Peyer's patch (tissue), 4 donors: ENCODE data around the gene F12.

Experiments
- POLR2A ChIP-seq, 2 donors: fragments of 450-650 bp; IDR thresholded peaks; one replicate each; pipeline ENCODE4 v1.5.1; 2017; ENCODE audit warnings: antibody characterized with exemption in 2 of 2, mild to moderate bottlenecking in 2 of 2, moderate library complexity in 2 of 2
- TF ChIP-seq, protein P1 (sequence below), 6 experiments: fragments of 450-650 bp in 4 of 6; fragments of 200-600 bp in 2 of 6; sonication (generic) in 1 of 6; IDR thresholded peaks; one replicate each; pipeline ENCODE4 v1.5.1; 2017 to 2019; ENCODE audit warnings: antibody characterized with exemption in 6 of 6, mild to moderate bottlenecking in 3 of 6, moderate library complexity in 1 of 6

DNA sequence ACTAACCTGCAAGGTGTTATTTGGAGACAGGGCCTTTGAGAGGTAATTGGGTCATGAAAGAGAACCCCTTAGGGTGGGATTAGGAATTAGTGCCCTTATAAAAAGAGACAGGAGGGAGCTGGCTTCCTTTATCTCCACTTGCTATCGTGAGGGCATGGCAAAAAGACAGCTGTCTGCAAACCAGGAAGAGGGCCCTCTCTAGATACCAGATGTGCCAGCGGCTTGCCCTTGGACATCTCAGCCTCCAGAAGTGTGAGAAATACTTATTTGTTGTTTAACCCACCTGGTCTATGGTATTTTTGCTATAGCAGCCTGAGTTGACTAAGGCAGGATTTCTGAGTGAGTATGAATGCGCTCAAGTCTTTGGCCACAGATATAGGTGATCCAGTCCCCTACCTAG, 52.6 kb downstream of the F12 start:
- TF ChIP-seq, protein P1, sequence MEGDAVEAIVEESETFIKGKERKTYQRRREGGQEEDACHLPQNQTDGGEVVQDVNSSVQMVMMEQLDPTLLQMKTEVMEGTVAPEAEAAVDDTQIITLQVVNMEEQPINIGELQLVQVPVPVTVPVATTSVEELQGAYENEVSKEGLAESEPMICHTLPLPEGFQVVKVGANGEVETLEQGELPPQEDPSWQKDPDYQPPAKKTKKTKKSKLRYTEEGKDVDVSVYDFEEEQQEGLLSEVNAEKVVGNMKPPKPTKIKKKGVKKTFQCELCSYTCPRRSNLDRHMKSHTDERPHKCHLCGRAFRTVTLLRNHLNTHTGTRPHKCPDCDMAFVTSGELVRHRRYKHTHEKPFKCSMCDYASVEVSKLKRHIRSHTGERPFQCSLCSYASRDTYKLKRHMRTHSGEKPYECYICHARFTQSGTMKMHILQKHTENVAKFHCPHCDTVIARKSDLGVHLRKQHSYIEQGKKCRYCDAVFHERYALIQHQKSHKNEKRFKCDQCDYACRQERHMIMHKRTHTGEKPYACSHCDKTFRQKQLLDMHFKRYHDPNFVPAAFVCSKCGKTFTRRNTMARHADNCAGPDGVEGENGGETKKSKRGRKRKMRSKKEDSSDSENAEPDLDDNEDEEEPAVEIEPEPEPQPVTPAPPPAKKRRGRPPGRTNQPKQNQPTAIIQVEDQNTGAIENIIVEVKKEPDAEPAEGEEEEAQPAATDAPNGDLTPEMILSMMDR (IDR thresholded peaks at IDR 0.05): no peak
- no peak for TF ChIP-seq POLR2A (IDR thresholded peaks at IDR 0.05)
